ENCODE measurements around the gene PRH2. TPM values are rescaled to one million over a fixed set of nuclear protein-coding genes. Genes with fewer than 3 reads are reported as not detected.

The PRH2 gene
- total and polyA plus RNA-seq, 2 donors (not counting 3 experiments of a cell fraction or from before 2014, with no cell fraction given), result not detected

DNA sequence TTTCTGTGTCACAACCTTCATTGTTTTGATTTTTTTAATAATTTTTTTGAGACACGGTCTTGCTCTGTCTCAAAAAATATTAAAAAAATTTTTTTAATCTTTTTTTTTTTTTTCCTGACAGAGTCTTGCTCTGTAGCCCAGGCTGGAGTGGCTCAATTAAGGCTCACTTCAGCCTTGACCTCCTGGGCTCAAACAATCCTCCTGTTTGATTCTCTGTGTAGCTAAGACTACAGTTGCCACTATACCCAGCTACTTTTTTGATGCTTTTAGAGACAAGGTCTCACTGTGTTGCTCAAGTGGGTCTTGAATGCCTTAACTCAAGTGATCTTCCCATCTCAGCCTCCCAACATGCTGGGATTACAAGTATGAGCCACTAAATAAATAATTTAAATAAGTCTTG lies 9.2 kb upstream of the PRH2 start:
- intact Hi-C loops (cut with micrococcal nuclease) (no loop called here), dilution Hi-C loops (cut with MboI; ENCODE audit: extremely low pct_ligation_motif_present, low sequenced_read_pairs) (no loop called here)
- FAIRE-seq (no peak), DNase-seq (ENCODE audit: low read depth, low spot score) (no peak)
- H3K4me2 ChIP-seq (ENCODE audit: insufficient read depth, low read length), result no peak overlapping the region
- H3K9me1 ChIP-seq (replicated peaks; ENCODE audit: control insufficient read depth, extremely low read depth, insufficient read depth, low read length), result no peaks in the 10 kb centered on the region
- no TSS peak for BruUV-seq (replicated peaks)
- no peaks in the 10 kb centered on the region for H3K79me2 ChIP-seq (ENCODE audit: control insufficient read depth, insufficient read depth, low read length)
- no peak overlapping the region for H3K9ac ChIP-seq (replicated peaks; ENCODE audit: extremely low read depth, insufficient read depth, low read length)
- CTCF ChIA-PET, result no interaction called here
- H4K20me1 ChIP-seq (replicated peaks; ENCODE audit: control insufficient read depth, extremely low read depth, insufficient read depth, low read length), result no peaks in the 10 kb centered on the region
- no peaks in the 10 kb centered on the region for H3K9me3 ChIP-seq (replicated peaks; ENCODE audit: control insufficient read depth, insufficient read depth, low read length)
- POLR2A ChIA-PET, result no interaction called here
- TF ChIP-seq, protein P1, sequence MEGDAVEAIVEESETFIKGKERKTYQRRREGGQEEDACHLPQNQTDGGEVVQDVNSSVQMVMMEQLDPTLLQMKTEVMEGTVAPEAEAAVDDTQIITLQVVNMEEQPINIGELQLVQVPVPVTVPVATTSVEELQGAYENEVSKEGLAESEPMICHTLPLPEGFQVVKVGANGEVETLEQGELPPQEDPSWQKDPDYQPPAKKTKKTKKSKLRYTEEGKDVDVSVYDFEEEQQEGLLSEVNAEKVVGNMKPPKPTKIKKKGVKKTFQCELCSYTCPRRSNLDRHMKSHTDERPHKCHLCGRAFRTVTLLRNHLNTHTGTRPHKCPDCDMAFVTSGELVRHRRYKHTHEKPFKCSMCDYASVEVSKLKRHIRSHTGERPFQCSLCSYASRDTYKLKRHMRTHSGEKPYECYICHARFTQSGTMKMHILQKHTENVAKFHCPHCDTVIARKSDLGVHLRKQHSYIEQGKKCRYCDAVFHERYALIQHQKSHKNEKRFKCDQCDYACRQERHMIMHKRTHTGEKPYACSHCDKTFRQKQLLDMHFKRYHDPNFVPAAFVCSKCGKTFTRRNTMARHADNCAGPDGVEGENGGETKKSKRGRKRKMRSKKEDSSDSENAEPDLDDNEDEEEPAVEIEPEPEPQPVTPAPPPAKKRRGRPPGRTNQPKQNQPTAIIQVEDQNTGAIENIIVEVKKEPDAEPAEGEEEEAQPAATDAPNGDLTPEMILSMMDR (IDR thresholded peaks at IDR 0.05; ENCODE audit: extremely low read depth in 1 of 2, insufficient read depth in 1 of 2, low read depth in 1 of 2, low read length in 2 of 2), result no peak
- TF ChIP-seq MAX (IDR thresholded peaks at IDR 0.05; ENCODE audit: insufficient read depth, insufficient read length) (no peak), POLR2A (IDR thresholded peaks at IDR 0.05; ENCODE audit: low read depth, low read length) (no peak), JUN (IDR thresholded peaks at IDR 0.05; ENCODE audit: borderline replicate concordance, insufficient read depth, insufficient read length, low read depth) (no peak), EZH2 (IDR thresholded peaks at IDR 0.05; ENCODE audit: borderline replicate concordance, low read depth, low read length, severe bottlenecking) (no peak), FOS (IDR thresholded peaks at IDR 0.05; ENCODE audit: borderline replicate concordance, insufficient read depth, low read length) (no peak), GATA2 (IDR thresholded peaks at IDR 0.05; ENCODE audit: insufficient read depth, insufficient read length, low read depth, low read length) (no peak), POLR2AphosphoS5 (IDR thresholded peaks at IDR 0.05; ENCODE audit: insufficient read depth, low read depth, low read length) (no peak), MYC (IDR thresholded peaks at IDR 0.05; ENCODE audit: low read depth, low read length) (no peak)
- no peaks in the 10 kb centered on the region for H3K36me3 ChIP-seq (ENCODE audit: control insufficient read depth in 2 of 2, extremely low read depth in 1 of 2, insufficient read depth in 2 of 2, low read length in 2 of 2)
- no peaks in the 10 kb centered on the region for H3K27me3 ChIP-seq (ENCODE audit: control insufficient read depth in 2 of 2, insufficient read depth in 2 of 2, low read length in 2 of 2)
- H3K4me1 ChIP-seq (ENCODE audit: control insufficient read depth, extremely low read depth, insufficient read depth, low read length), result no peaks in the 10 kb centered on the region
- H2AFZ ChIP-seq (ENCODE audit: low read depth, low read length), result no peak overlapping the region
- no peak overlapping the region for H3K27ac ChIP-seq (ENCODE audit: insufficient read depth, low read depth, low read length)
- H3K4me3 ChIP-seq (replicated peaks in 1 of 3; ENCODE audit: insufficient read depth in 1 of 3, low read depth in 1 of 3, low read length in 3 of 3), result no peak overlapping the region

Data from endothelial cell of umbilical vein (primary cell).